MCF 10A (cell line): ENCODE results near the gene RPS5. TPM values are rescaled to one million over a fixed set of nuclear protein-coding genes. Genes with fewer than 3 reads are reported as not detected.
A peak's percentile ranks its signal among the peaks of the same experiment; 100 is the strongest.

Experiments used
- BruUV-seq: library from RNA; stranded (reverse); fragments of 400-500 nt; replicated peaks from 2 replicates; lab custom pipeline; 2021; lab: Mats Ljungman, UMichigan
- CTCF ChIA-PET: fragments of 300-600 bp; sonication (Branson Sonifier 250); formaldehyde crosslinking; extraction: SDS; loops from one replicate; lab custom pipeline; 2021; ENCODE audit warnings: antibody characterized with exemption, inconsistent platforms; lab: Yijun Ruan, JAX
- POLR2A ChIA-PET: fragments of 300-600, 350-650 bp; sonication (Branson Sonifier 250); formaldehyde crosslinking; extraction: SDS; loops from one replicate; lab custom pipeline; 2020; ENCODE audit warnings: antibody characterized with exemption, inconsistent platforms; lab: Yijun Ruan, JAX
- DNase-seq: peaks from one replicate; pipeline ENCODE4 v3.0.0-alpha.2; 2018; ENCODE audit not compliant: unreplicated experiment
- H3K27ac Mint-ChIP-seq: one replicate; pipeline ENCODE4 v1.8.0; 2022; ENCODE audit warnings: mild to moderate bottlenecking, low read depth, mixed read lengths; ENCODE audit not compliant: unreplicated experiment
- H3K27me3 Mint-ChIP-seq: one replicate; pipeline ENCODE4 v1.8.0; 2022; ENCODE audit warnings: mixed read lengths; ENCODE audit not compliant: insufficient read depth, unreplicated experiment
- H3K36me3 Mint-ChIP-seq: one replicate; pipeline ENCODE4 v1.8.0; 2022; ENCODE audit warnings: mild to moderate bottlenecking, moderate library complexity, mixed read lengths; ENCODE audit not compliant: insufficient read depth, unreplicated experiment
- H3K4me1 Mint-ChIP-seq: one replicate; pipeline ENCODE4 v1.8.0; 2022; ENCODE audit warnings: mixed read lengths; ENCODE audit not compliant: insufficient read depth, unreplicated experiment
- H3K4me3 Mint-ChIP-seq: one replicate; pipeline ENCODE4 v1.8.0; 2022; ENCODE audit warnings: mild to moderate bottlenecking, moderate library complexity, mixed read lengths; ENCODE audit not compliant: unreplicated experiment
- H3K9me3 Mint-ChIP-seq: one replicate; pipeline ENCODE4 v1.8.0; 2022; ENCODE audit warnings: mixed read lengths; ENCODE audit not compliant: unreplicated experiment
- intact Hi-C: fragments of 100-400 bp; cut with micrococcal nuclease; formaldehyde crosslinking; loops from 2 replicates; pipeline ENCODE4 v1.14.1; 2022
- total RNA-seq: library from RNA; stranded (reverse); gene quantifications from 2 replicates; pipeline ENCODE4 v1.2.3, GENCODE V29; 2022
- TF ChIP-seq, protein P1 (sequence below): fragments of 200-600 bp; IDR thresholded peaks from one replicate; pipeline ENCODE4 v1.8.0; 2022; ENCODE audit warnings: antibody characterized with exemption, mild to moderate bottlenecking; ENCODE audit not compliant: unreplicated experiment

Gene RPS5
- total RNA-seq, 1 experiment from 2014 or later: 1,779 TPM

- BruUV-seq: TSS peak; percentile 53
- no peak for DNase-seq
Observed at GRCh38 chr19:58381460-58382212, 5.4 kb upstream of the RPS5 start.

GRCh38 chr19:58382997-58383603 lies 4.0 kb upstream of the RPS5 start:
- intact Hi-C loops: no loop called here
- BruUV-seq: no TSS peak
- H3K36me3 Mint-ChIP-seq: peaks cover 36% of the 10 kb centered on the region
- H3K27me3 Mint-ChIP-seq: no peaks in the 10 kb centered on the region
- DNase-seq: no peak
- TF ChIP-seq, protein P1, sequence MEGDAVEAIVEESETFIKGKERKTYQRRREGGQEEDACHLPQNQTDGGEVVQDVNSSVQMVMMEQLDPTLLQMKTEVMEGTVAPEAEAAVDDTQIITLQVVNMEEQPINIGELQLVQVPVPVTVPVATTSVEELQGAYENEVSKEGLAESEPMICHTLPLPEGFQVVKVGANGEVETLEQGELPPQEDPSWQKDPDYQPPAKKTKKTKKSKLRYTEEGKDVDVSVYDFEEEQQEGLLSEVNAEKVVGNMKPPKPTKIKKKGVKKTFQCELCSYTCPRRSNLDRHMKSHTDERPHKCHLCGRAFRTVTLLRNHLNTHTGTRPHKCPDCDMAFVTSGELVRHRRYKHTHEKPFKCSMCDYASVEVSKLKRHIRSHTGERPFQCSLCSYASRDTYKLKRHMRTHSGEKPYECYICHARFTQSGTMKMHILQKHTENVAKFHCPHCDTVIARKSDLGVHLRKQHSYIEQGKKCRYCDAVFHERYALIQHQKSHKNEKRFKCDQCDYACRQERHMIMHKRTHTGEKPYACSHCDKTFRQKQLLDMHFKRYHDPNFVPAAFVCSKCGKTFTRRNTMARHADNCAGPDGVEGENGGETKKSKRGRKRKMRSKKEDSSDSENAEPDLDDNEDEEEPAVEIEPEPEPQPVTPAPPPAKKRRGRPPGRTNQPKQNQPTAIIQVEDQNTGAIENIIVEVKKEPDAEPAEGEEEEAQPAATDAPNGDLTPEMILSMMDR: no peak
- no peaks in the 10 kb centered on the region for H3K9me3 Mint-ChIP-seq
- ChIA-PET CTCF (interaction anchor here (0.6 kb wide), 1 partner anchor 12 kb away, joined by 4 read pairs; no protein-coding TSS in a partner anchor), POLR2A (interaction anchor here (2.3 kb wide), 1 partner anchor 21 kb away, joined by 27 read pairs; the partner anchor contains the start of gene ZNF497)
- H3K4me3 Mint-ChIP-seq: peak overlapping the region; percentile 94
- H3K27ac Mint-ChIP-seq: no peak overlapping the region
- H3K4me1 Mint-ChIP-seq: peaks cover 21% of the 10 kb centered on the region

More at GRCh38 chr19:58381460-58382212, 5.4 kb upstream of the RPS5 start:
- H3K4me3 Mint-ChIP-seq: peak overlapping the region; percentile 94
- intact Hi-C loops: loop anchor here (1.0 kb wide), 3 partner anchors 19 to 55 kb away; partner anchors contain the start of genes ZNF497 and ZSCAN22
- no peaks in the 10 kb centered on the region for H3K27me3 Mint-ChIP-seq
- CTCF ChIA-PET: interaction anchor here (0.5 to 1.1 kb wide), 4 partner anchors 9 to 137 kb away, joined by 3 to 5 read pairs (median 4); no protein-coding TSS in a partner anchor
- peak overlapping the region; percentile 97 for H3K27ac Mint-ChIP-seq
- POLR2A ChIA-PET: interaction anchor here (0.6 to 2.3 kb wide), 13 partner anchors 13 to 194 kb away, joined by 3 to 27 read pairs (median 5); partner anchors contain the start of genes ZBTB45, ZNF324B, ZNF497 and ZNF584
- peaks cover 21% of the 10 kb centered on the region for H3K36me3 Mint-ChIP-seq
- peaks cover 17% of the 10 kb centered on the region for H3K4me1 Mint-ChIP-seq
- TF ChIP-seq, protein P1: no peak
- no peaks in the 10 kb centered on the region for H3K9me3 Mint-ChIP-seq

DNA sequence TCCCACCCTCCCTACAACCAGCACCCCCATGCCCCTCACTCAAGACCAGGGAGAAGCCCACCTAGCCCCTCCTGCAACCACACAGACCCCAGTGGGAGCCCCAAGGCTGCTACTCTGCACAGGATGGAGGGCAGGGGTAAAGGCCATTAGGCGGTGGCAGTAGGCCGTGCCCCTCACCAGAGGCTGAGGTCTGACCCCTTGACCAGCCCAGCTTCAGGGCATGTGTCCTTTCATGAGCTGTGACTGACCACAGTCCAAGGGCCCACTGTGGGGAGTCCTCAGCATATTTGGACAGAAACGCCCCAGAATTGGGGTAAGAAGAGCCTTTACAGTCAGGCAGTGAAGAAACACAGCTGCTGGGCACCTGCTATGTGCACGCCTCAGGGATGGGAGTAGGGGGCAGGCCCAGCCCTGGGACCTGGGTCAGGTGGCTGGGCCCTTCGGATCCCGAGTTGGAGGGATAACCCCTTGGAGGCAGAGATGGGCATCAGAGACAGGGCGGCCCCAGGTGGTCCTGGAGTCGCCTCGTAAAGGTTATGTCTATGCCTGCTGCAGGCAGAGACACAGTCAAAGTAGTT lies 1.7 kb upstream of the RPS5 start:
- ChIA-PET CTCF (interaction anchor here (0.7 kb wide), 1 partner anchor 104 kb away, joined by 3 read pairs; no protein-coding TSS in a partner anchor), POLR2A (interaction anchor here (0.6 to 4.7 kb wide), 4 partner anchors 23 to 66 kb away, joined by 3 to 27 read pairs (median 4); partner anchors contain the start of genes ZNF324B and ZNF497)
- no peaks in the 10 kb centered on the region for H3K9me3 Mint-ChIP-seq
- TF ChIP-seq, protein P1: no peak
- peak overlapping the region; percentile 98 for H3K27ac Mint-ChIP-seq
- no TSS peak for BruUV-seq
- peaks cover 19% of the 10 kb centered on the region for H3K4me1 Mint-ChIP-seq
- intact Hi-C loops: loop anchor here (5.0 kb wide), 1 partner anchor 158 kb away; the partner anchor contains the start of gene ZNF544
- peak overlapping the region; percentile 92 for H3K4me3 Mint-ChIP-seq
- no peak for DNase-seq
- peaks cover 53% of the 10 kb centered on the region for H3K36me3 Mint-ChIP-seq
- H3K27me3 Mint-ChIP-seq: no peaks in the 10 kb centered on the region
